Activated naive CD4-positive, alpha-beta T cell treated with Interleukin-2 at 50 U/mL for 16 hours (primary cell): ENCODE measurements around the gene IKZF3.
A peak's percentile ranks its signal among the peaks of the same experiment; 100 is the strongest.
"Not testable (repeated sequence)": the region's sequence is repeated elsewhere in the genome, so short reads cannot be mapped to it uniquely, and the experiment has no call there.

ENCODE experiments used
- DNase-seq: peaks from one replicate; pipeline ENCODE4 v3.0.0-alpha.2; 2020

The IKZF3 gene

DNA sequence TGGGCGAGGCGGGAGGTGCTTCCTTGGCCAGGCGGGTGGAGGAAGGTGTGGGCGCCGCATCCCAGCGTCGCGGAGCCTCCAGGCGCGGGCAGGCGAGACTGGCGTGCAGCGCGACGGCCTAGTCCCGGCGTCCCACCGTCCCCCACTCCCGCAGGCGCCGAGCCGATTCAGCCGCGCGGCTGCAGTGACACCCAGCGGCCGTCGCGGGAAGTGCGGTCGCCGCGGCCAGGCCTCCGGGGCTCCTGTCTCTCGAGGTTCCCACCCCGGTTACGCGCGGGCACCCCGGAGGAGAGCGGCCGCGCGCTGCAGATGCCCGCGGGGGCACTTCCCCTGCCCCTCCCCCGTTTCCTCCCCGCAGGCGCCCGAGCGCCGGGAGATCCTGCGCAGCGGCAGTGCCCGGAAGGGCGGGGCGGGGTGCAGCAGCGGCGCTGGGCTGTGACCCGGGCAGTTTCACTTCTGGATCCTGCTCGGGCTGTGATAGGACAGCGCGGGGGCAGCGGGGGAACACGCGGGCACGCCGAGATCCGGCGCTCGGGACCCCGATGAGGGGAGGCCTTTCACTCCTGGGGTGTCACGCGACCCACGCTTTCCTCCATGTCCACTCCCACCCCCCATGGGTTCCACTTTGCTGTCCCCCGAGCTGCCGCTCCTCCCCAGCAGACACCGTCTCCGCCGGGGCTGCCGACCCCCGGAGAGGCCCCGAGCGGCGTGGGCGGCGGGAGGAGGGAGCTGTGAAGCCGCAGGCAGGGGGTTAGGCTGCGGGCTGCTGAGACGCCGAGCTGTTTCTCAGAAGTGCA is 109.8 kb downstream of the IKZF3 start:
- peak; percentile 95 for DNase-seq

DNA sequence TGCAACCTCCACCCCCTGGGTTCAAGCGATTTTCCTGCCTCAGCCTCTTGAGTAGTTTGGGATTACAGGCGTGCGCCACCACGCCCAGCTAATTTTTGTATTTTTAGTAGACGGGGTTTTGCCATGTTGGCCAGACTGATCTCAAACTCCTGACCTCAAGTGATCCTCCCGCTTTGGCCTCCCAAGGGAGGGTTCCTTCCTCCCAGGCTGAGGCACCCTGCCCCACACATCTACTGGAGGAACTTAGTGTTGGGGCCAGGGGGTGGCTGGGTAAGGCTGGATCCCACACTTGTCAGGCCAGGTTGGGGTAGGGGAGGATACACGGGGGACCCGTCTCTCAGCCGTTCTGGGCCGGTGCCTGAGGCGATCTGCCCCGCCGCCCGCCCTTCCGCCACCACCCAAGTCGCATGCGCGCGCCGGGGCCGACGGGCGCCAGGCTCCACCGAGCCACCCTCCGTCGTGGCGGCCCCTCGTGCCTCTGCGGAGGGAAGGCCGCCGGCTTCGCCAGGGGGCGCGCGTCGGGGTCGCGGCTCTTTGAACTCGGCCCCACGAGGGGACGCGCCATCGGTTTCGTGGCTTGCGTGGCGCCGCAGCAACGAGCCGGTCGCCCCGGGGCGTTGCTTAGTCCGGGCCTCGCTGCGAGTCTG is 110.5 kb downstream of the IKZF3 start:
- no peak for DNase-seq

DNA sequence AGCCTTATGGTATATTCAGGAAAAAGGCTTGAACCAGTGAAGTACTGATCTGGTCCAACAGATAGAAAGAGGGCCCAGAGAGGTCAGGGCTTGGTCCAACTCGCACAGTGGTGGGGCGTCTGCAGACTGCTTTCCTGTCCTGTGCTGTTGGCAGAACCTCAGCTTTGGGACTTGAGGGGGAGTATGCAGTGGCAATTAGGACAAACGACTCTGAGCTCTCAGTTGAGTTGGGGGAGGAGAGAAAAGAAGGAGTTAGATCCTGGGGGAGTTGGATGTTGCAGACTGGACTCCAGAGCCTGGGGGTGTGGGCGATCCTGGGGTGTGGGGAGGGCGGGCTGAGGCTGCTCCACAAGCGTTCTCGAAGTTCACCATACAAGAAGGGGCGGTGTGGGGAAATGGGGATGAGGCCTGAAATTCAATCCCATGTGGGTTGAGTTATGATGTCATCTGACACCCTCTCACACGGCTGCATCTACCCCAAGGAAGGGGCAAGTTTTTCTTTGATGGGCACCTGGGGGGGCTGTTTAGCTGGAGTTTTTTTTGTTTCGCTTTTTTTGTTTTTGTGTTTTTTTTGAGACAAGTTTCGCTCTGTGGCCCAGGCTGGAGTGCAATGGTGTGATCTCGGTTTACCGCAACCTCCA is 111.8 kb downstream of the IKZF3 start:
- no peak for DNase-seq

DNA sequence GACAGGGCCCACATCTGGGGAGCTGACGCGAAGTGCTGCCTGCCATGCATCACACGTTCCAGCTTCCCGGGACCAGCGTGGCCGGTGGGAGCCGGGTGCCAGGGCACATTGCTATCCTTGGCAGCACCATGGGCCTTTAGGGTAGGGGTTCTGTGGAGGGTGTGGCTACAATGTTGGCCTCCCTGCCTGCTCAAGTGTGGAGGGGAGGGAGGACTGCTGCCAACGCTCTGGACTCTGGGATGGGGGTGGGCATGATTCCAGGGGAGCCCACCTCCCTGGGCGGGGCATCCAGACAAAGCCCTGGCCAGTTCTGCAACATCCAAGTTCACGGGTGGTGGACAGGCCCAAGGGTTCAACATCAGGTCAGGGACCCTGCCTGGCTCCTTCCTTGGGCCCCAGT is 112.5 kb downstream of the IKZF3 start:
- no peak for DNase-seq

DNA sequence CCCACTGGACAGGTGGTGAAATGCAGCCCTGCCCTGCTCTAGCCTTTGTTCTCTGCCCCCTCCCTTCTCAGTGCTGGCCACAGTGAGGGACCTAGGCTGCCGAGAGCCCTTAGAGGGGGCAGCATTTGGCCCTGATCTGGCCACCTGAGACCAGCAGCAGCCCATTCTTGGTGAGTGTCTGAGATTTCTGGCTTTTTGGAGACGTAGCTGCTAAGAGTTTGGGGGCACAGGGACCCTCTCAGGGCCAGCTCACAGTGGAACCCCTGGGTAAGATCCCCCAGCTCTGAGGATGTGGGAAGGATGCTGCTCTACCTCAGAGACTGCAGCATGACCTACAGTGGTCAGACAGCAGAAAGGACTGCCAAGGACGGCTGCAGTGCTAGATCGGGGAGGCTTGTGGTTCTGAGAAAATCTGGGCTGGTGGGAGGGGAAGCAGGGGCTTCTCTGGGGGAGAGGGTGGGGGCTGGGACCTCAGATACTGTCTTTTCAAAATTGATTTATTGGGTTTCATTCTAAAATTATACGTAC is 113.0 kb downstream of the IKZF3 start:
- no peak for DNase-seq

DNA sequence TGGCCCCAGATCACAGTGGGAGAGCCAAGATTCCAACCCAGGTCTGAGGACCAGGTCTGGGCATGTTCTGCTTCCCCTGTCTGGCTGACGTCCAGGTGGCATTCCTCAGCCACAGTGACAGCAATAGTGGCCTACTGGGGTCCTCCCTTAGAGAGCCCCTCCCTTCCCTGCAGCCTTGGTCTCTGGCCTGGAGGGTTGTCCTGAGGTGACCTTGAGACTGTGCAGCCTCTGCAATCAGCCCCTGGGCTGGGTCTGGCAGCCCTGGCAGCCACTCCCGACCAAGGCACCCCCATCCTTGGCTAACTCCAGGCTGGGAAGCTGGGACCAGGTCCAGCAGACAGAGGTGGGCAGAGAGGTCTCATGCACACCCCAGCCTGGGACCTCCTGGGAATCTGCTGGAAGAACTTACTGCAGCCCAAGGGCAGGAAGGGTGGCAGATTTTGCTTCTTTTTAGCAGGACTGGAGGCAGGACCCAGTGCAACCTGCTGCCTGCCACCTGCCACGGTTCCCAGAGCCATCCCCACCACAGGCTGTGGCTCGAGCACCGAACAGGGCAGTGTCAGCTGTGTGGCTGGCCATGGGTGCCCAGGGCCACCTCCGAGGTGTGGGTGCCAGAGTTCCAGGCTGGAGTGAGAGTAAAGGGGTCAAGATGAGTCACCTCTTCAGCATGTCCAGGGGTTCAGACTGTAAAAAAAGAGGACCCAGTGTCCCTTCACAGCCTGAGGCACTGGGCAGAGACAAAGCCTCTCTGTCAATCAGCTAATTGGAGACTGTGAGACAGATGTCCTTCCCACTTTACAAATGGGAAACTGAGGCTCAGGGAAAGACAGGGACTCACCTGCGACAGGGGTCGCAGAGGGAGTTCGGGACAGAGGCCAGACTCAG is 113.7 kb downstream of the IKZF3 start:
- DNase-seq, result no peak

DNA sequence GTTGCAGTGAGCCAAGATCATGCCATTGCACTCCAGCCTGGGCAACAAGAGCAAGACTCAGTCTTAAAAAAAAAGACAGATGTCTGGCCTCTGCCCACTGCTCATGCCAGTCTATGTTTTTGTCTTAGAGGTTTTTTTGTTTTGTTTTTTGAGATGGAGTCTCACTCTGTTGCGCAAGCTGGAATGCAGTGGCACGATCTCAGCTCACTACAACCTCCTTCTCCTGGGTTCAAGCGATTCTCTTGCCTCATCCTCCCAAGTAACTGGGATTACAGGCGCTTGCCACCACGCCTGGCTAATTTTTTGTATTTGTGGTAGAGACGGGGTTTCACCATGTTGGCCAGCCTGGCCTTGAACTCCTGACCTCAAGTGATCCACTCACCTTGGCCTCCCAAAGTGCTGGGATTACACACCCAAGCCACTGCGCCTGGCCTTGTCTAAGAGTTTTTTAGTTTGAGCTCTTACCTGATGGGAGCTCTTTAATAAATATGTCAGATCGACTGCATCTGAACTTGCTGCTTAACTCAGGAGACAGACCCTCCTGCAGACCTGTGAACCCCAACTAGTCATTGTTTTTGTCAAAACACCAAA is 115.6 kb downstream of the IKZF3 start:
- not testable (repeated sequence) for DNase-seq

DNA sequence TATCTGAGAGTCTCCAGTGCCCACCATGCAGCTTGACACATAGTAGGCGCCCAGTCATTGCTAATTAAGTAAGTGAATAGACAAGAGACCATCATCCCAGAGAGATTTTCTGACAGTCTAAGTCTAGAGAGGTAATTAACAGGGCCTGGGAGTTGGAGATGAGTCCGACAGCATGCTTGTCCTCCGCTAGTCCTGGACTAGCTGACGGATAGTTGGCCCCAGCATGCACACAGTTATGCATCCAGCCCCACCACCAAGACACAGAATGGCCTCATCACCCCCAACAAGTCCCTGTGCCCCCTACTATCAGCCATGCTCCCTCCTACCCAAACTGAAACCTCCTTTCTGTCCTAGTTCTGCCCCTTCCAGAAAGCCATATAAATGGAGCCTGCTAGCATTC is 116.4 kb downstream of the IKZF3 start:
- DNase-seq, result no peak

DNA sequence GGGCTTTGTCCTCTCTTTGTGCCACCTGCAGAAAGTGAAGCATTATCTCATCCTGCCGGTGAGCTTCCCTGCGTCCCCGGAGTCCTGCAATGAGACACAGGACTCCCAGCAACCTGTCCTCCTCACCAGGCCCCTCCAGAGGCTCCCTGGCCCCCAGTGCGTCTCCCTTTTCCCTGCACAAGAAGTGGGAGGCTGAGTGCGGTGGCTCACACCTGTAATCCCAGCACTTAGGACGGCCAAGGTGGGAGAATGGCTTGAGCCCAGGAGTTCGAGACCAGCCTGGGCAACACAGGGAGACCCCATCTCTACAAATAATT is 118.0 kb downstream of the IKZF3 start:
- DNase-seq, result no peak

DNA sequence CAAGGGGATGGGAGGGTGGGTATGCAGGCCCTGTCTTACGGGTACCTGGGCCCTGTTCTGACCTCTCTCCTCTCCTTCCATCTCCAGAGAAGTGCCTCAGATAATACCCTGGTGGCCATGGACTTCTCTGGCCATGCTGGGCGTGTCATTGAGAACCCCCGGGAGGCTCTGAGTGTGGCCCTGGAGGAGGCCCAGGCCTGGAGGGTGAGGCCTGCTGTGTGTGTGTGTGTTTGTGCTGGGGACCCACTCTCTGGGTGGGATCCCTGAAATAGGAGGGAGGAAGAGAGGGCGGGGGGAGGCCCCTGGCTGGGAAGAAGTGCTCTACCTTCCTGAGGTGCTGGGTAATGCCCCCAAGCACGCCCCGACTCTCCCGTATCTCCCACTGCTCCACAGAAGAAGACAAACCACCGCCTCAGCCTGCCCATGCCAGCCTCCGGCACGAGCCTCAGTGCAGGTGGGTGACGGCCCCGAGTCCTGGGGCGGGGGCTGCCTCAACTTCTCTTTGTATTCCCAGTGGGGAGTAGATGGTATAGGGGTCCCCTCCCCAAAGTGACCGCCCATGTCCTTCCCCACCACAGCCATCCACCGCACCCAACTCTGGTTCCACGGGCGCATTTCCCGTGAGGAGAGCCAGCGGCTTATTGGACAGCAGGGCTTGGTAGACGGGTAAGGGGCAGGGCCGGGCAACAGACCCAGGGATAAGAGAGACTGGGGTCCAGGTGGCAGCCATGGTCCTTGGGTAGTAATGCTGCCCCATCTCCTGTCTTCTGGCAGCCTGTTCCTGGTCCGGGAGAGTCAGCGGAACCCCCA is 118.6 kb downstream of the IKZF3 start:
- DNase-seq, result no peak

DNA sequence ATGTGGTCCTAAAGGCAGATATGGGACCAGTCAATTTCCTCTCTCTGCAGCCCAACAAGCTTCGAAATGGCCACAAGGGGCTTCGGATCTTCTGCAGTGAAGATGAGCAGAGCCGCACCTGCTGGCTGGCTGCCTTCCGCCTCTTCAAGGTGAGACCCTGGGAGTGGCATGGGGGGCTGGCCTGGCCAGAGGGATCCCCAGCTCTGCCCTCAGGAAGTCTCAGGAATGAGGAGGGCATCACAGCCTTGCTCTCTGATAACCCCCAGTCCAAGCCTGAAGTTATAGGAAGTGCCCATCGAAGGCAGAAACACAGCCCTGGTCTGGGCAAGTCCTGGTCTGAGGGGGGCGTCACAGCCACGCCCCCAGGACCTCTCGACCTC is 119.3 kb downstream of the IKZF3 start:
- no peak for DNase-seq

DNA sequence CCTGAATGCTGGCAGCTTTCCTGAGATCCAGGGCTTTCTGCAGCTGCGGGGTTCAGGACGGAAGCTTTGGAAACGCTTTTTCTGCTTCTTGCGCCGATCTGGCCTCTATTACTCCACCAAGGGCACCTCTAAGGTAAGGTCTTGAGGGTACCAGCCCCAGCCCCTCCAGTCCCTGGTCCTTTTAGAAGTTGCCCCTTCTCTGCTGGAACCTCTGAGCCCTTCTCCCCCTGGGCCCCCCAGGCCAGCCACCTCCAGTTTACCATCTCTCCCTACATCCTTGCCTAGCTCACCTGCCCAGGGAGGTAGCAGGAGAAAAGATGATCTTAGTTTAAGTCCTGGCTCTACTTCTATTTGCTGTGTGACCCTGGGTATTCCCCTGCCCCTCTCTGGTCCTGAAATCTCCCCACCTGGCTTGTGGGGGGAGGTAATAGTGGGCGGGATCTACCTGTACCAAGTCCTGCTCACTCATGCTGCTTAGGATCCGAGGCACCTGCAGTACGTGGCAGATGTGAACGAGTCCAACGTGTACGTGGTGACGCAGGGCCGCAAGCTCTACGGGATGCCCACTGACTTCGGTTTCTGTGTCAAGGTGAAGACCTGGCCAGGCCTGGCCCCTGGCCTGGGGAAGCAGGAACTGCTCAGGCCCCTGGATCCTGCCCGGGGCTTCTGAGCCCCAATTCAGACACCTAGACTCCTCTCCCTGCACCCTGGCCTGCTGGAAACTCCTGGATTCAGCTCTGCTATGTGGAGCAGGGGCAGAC is 119.9 kb downstream of the IKZF3 start:
- no peak for DNase-seq

DNA sequence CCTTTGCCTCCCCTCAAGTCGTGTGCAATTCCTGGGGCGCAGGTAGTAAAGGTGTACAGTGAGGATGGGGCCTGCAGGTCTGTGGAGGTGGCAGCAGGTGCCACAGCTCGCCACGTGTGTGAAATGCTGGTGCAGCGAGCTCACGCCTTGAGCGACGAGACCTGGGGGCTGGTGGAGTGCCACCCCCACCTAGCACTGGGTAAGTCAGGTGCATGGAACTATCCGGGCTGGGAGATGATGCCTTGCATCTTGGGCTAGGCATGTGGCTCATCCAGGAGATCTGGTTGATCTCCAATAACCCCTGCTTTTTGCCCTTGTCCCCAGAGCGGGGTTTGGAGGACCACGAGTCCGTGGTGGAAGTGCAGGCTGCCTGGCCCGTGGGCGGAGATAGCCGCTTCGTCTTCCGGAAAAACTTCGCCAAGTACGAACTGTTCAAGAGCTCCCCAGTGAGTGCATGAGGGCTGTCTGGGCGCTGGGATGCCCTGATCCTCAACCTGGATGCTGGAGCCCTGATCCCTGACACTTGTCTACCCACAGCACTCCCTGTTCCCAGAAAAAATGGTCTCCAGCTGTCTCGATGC is 121.2 kb downstream of the IKZF3 start:
- no peak for DNase-seq

DNA sequence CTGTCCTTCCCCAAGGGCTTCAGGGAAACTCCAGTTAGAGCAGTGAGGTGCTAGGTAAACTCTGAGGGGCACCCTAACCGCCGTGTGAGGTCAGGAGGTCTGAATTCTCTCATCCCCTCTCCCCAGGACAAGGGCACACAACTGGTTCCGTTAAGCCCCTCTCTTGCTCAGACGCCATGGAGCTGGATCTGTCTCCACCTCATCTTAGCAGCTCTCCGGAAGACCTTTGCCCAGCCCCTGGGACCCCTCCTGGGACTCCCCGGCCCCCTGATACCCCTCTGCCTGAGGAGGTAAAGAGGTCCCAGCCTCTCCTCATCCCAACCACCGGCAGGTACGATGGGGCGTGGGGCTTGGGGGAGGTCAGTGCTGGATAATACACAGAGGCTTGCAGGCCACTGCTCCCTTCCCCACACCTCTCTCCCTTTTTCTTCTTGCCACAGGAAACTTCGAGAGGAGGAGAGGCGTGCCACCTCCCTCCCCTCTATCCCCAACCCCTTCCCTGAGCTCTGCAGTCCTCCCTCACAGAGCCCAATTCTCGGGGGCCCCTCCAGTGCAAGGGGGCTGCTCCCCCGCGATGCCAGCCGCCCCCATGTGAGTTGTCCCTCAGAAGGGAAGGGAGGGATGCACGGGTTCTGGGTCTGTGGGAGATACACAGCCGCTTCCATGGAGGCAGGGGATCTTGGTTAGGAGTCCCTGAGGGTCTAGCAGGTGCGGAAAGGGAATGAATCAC is 121.8 kb downstream of the IKZF3 start:
- no peak for DNase-seq

DNA sequence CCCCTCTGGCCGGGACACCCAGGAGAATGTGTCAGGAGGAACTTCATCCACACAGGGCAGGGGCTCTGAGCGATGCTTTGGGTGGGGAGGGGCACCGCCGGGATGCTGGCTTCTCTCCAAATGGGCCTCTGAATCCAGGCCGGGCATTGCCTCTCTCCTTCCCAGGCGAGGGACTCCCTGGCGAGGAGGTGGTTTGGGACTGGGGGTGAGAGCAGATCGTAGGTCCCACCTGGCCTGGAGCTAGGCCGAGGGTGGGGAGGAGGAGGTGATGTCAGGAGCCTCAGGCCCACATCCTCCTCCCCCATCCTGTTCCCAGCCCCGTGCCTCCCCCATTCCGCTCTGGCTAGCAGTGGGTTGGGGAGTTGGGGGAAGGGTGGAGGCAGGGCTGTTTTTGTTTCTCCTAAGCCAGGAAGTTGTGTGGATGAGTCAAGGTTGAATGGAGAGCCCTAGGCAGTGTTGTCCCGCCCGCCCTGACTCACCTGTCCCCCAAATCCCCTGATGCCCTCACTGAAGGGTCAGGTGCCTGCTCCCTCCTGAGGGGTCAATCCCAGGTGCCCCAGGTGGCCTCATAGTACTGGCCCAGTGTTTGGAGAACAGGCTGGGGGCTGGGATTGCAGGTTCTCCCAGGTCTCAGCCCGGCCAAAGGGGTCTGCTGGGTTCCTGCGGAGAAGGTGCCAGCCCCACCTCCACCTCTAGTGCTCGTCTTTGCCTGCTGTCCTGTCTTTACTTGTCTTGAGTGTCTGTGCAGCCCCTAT is 123.6 kb downstream of the IKZF3 start:
- DNase-seq, result no peak

DNA sequence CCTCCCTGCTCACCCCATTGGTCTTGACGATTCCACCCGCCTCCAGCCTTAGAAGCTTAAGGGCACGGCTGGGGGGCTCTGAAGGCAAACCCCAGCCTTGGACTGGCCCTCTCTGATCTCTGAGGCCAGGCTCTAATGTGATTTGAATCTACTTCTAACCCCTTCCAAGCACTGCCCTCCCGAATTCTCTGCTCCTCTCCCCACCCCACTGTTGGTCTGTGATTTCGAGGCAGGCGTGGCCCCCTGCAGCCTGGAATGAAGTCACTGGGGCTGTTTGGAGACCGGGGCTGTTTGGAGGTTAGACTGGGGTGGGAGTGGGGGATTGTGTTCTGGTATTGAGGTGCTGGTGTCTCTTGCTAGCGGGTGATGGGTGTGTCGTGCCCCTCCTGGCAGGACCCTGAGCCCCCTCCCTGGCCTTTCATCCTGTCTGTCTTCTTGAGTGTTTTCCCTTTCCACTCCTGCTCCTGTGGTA is 124.2 kb downstream of the IKZF3 start:
- no peak for DNase-seq

DNA sequence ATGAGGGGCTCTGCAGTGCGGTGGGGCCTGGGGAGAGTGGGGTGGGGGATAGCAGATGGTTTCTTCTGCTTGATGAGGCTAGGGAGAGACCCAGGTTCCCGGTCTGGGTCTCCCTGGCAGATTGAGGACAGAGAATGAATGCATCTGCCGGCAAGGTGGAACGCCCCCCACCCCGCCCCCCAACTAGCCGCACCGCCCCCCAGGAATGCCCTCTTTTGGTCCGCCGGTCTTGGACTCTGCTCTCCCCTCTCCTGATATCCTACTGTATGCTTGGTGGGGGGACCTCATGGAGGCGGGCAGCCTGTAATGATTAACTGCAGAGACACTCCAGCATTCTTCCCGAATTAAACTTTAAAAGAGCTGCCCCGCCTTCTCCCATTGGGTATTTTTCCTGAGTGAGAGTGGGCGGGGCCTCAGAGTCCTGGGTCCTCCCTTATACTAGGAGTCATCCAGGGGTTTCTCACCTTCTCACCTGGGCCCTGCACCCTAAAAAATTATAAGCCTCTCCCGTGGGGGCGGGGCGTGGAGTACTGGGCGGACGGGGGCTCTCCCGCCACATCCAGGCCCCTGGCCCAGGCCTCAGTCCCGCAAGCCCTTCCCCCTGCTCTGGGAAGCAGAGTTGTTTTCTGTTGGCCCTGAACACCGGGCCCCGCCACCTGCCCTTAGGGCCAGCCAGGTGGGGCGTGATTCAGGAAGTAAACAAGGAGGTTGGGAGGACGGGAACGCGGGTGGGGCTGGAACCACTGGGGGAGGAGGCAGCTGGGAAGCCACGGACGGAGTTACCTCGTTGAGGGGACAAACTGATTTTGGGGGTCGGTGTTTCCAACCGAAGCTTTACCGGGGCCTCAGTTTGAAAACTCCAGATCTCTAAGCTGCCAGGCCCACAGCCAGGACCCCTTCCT is 124.9 kb downstream of the IKZF3 start:
- no peak for DNase-seq

DNA sequence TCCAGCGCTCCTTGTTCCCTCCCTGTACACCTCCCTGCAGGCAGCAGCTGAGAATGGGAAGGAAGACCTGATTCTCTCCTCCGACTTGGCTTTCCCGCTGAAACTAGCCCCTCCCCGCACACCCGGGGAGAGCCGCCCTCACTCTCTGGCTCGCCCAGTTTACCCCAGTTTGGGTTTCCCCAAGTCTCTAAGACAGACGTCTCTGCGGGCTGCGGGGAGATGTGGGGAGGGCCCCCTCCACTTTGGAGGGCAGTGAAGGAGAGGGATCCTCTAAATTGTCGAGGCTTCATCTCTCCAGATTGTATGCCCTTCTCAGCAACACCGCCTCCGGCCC is 125.6 kb downstream of the IKZF3 start:
- peak; percentile 53 for DNase-seq
